Nephron progenitor cell (in vitro differentiated cells): ENCODE data around the gene PDCD1.

Source experiments
- DNase-seq: peaks from one replicate; pipeline ENCODE4 v3.0.0; 2021
- H3K27ac Mint-ChIP-seq: 2 replicates; pipeline ENCODE4 v1.8.0; 2021; ENCODE audit warnings: mild to moderate bottlenecking, moderate library complexity, mixed read lengths
- H3K27me3 Mint-ChIP-seq: 2 replicates; pipeline ENCODE4 v1.8.0; 2021; ENCODE audit warnings: mild to moderate bottlenecking, low read depth, mixed read lengths; ENCODE audit not compliant: poor library complexity
- H3K36me3 Mint-ChIP-seq: 2 replicates; pipeline ENCODE4 v1.8.0; 2021; ENCODE audit warnings: low read depth, mixed read lengths
- H3K4me1 Mint-ChIP-seq: 2 replicates; pipeline ENCODE4 v1.8.0; 2021; ENCODE audit warnings: mixed read lengths
- H3K4me3 Mint-ChIP-seq: 2 replicates; pipeline ENCODE4 v1.8.0; 2021; ENCODE audit warnings: mild to moderate bottlenecking, moderate library complexity, mixed read lengths
- H3K9me3 Mint-ChIP-seq: 2 replicates; pipeline ENCODE4 v1.8.0; 2021; ENCODE audit warnings: mild to moderate bottlenecking, moderate library complexity, mixed read lengths
- TF ChIP-seq, protein P1 (sequence below): fragments of 200-600 bp; sonication (generic); IDR thresholded peaks from 2 replicates; pipeline ENCODE4 v1.5.0; 2021; ENCODE audit warnings: antibody characterized with exemption

The PDCD1 gene

DNA sequence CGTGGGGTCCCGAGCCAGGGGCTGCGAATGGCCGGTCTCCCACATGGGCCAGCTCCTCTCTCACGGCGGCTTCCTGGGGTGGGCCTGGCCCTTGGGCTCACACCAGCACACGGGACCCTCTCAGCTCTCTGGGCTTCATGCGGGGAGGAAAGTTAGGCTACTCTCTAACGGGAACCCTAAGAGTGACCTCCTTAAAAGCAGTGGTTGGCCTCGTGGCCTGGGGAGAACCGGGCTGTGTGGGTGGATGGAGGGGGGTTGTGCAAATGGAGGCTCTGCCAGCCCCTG, 36.7 kb upstream of the PDCD1 start:
- peak overlapping the region; percentile 91 for H3K27ac Mint-ChIP-seq
- peaks cover 11% of the 10 kb centered on the region for H3K27me3 Mint-ChIP-seq
- no peak for DNase-seq
- TF ChIP-seq, protein P1, sequence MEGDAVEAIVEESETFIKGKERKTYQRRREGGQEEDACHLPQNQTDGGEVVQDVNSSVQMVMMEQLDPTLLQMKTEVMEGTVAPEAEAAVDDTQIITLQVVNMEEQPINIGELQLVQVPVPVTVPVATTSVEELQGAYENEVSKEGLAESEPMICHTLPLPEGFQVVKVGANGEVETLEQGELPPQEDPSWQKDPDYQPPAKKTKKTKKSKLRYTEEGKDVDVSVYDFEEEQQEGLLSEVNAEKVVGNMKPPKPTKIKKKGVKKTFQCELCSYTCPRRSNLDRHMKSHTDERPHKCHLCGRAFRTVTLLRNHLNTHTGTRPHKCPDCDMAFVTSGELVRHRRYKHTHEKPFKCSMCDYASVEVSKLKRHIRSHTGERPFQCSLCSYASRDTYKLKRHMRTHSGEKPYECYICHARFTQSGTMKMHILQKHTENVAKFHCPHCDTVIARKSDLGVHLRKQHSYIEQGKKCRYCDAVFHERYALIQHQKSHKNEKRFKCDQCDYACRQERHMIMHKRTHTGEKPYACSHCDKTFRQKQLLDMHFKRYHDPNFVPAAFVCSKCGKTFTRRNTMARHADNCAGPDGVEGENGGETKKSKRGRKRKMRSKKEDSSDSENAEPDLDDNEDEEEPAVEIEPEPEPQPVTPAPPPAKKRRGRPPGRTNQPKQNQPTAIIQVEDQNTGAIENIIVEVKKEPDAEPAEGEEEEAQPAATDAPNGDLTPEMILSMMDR = no peak
- no peaks in the 10 kb centered on the region for H3K36me3 Mint-ChIP-seq
- H3K9me3 Mint-ChIP-seq = no peaks in the 10 kb centered on the region
- H3K4me1 Mint-ChIP-seq = peaks cover 62% of the 10 kb centered on the region
- H3K4me3 Mint-ChIP-seq = no peak overlapping the region

DNA sequence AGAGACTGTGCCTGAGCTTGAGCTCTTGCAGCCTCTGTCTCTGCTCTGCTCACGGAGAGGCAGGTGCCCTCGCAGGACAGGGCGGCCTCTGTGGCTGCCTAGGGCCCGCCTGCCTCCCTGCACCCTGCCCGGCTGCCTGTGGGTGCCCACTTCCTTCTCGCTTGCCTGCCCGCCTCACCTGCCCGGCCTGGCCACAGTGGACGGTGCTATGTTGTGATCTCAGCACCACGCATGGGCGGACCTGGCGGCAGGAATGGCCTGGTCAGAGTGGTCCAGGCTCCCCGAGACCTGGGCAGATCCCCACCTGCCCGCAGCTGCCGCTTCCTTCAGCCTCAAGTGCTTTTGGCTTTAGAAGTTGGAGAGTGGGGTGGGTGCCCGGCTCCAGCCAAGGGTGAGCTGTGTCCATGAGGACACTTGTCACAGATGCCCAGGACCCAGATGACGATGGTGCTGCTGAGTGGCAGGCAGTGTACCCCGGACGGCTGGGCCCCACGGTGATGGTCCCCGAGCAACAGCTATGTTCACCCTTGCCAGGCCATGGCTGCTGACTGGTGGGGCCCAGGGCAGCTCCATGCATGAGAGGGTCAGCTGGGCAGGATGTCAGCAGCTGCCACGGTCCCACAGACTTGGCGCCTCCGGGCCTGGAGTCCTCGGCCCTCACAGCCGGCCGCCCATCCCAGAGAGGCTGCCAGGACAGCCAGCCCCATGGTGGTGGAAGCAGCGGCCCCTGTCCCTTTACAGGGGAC, 36.2 kb upstream of the PDCD1 start:
- no peak for DNase-seq
- peaks cover 57% of the 10 kb centered on the region for H3K4me1 Mint-ChIP-seq
- H3K9me3 Mint-ChIP-seq = no peaks in the 10 kb centered on the region
- H3K4me3 Mint-ChIP-seq = no peak overlapping the region
- TF ChIP-seq, protein P1 = no peak
- no peak overlapping the region for H3K27ac Mint-ChIP-seq
- peaks cover 5% of the 10 kb centered on the region for H3K27me3 Mint-ChIP-seq
- H3K36me3 Mint-ChIP-seq = no peaks in the 10 kb centered on the region

DNA sequence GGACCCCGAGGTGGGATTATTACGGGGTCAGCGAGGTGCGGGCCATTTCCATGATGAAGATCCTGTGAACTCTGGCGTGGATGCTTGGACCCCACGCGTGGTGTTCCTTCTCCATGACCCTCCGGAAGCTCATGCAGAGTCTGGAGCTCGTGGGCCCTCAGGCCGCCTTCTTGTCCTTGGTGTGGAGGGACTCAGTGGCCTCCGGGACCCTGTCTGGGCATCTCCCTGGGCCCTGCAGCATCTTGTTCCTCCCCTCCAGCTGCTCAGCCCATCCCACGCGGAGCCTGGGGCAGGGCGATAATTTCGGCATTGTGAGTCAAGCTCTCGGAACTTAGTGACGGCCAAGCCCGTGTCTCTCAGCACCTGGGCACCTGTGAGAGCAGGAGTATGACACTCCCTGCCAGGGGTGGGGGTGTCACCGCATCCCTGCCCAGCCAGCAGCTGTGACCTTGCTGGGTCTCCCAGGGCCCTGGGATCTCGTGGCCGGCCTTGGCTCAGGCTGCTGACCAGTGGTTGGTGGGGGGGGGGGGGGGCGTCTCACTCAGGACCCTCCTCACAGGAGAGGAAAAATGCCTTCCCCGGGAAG, 35.5 kb upstream of the PDCD1 start:
- peaks cover 7% of the 10 kb centered on the region for H3K36me3 Mint-ChIP-seq
- DNase-seq = no peak
- H3K27ac Mint-ChIP-seq = peak overlapping the region; percentile 54
- TF ChIP-seq, protein P1 = no peak
- peaks cover 52% of the 10 kb centered on the region for H3K4me1 Mint-ChIP-seq
- peaks cover 4% of the 10 kb centered on the region for H3K27me3 Mint-ChIP-seq
- no peak overlapping the region for H3K4me3 Mint-ChIP-seq
- peaks cover 4% of the 10 kb centered on the region for H3K9me3 Mint-ChIP-seq

DNA sequence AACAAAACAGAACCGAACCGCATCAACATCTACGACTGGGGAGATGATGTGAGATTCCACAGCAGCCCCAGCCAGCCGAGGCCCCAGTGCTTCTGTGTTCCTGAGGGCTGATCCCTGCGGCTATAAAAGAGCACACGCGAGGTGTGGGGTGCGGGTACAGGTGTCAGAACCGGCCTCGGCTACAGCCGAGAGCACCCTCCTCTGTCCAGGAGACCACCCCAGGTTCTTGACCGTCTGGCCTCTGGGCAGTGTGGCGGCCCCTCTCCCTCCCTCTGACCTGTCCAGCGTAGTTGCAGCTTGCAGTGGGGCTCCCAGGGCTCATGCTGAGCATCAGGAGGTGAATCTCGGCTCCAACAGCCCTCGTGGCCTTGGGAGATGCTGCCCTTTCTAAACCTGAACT, 34.6 kb upstream of the PDCD1 start:
- H3K4me3 Mint-ChIP-seq = no peak overlapping the region
- peaks cover 12% of the 10 kb centered on the region for H3K36me3 Mint-ChIP-seq
- H3K4me1 Mint-ChIP-seq = peaks cover 49% of the 10 kb centered on the region
- H3K9me3 Mint-ChIP-seq = peaks cover 9% of the 10 kb centered on the region
- no peak overlapping the region for H3K27ac Mint-ChIP-seq
- TF ChIP-seq, protein P1 = no peak
- no peak for DNase-seq
- peaks cover 4% of the 10 kb centered on the region for H3K27me3 Mint-ChIP-seq

DNA sequence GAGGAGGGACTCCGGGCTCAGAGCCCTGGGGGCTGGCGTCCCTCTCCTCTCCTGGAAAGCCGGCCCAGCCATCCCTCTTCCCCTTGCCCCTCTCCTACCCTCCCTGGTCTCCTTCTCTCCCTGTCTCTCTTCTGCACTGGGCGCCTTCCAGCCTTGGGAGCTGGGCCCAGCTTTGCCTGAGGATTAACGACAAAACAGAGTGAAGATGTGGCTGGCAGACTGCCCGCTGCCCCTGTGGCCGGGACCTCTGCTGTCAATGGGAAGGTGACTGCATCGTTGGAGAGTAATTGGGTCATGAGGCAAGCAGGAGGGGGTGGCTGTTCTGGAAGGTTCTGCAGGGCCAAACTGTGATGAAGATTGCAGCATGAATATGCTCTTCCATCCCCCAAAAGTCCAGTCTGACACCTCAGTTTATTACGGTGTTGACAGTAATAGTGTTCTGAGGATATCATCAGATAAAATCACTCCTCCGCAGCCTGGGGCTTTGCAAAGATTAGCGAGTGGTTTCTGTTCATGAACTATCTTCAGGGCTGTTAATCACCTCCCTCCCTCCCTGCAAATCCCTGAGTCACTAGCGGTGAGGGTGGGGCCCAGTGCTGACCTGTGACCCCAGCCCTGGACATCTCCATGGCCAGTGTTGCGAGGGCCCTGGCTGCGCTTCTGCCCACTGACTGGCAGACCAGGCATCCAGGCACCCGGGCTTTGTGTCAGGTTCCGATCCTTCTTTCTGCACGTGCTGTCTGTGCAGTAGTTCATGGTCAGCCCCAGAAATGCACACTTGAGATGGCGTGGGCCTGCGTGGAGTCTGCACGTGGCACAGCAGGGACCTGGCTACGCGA, 33.8 kb upstream of the PDCD1 start:
- peaks cover 53% of the 10 kb centered on the region for H3K4me1 Mint-ChIP-seq
- H3K27me3 Mint-ChIP-seq = peaks cover 7% of the 10 kb centered on the region
- H3K36me3 Mint-ChIP-seq = peaks cover 18% of the 10 kb centered on the region
- no peak for DNase-seq
- TF ChIP-seq, protein P1 = no peak
- peak overlapping the region; percentile 45 for H3K27ac Mint-ChIP-seq
- no peak overlapping the region for H3K4me3 Mint-ChIP-seq
- H3K9me3 Mint-ChIP-seq = peaks cover 14% of the 10 kb centered on the region
